NCI-H748 (cell line): ENCODE results near the gene FAM221B.

Experiments used
- DNase-seq: peaks from one replicate; lab custom pipeline; 2025; ENCODE audit not compliant: unreplicated experiment; lab: John Stamatoyannopoulos, UW

Gene FAM221B, protein sequence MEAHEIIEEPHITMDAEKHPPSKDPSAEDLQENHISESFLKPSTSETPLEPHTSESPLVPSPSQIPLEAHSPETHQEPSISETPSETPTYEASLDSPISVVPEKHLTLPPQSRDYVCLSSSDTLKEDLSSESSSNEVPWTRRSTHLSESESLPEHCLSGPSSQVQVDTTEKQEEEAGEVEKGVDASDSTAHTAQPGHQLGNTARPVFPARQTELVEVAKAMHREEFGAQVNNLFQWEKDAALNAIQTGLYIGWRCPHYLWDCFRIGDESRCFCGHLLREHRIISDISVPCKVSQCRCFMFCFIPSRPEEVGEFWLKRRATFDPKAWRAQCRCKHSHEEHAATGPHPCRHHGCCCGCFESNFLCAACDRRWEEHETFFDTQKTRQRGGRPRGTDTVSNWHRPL

DNA sequence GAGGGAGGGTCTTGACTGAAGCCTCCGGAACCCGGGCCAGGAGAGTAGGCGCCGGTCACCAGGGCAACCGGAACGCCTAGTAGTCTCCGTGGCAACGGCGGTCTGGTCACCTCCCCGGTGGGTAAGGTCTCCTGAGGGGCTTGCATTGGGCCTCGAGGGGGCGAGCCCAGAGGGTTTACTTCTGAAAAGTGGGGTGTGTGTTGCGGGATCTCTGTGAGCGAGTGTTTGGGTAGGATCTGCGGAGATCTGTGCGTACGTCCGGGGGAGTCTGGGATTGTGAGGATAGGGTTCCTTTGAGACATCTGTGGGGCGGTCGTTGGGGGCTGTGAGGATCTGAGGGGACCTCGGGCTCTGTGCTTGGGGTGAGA is at the start of gene FAM221B:
FAM221B (minus strand) TSS at position 17 of the 368 bp plus-strand sequence. CDS start 2,571 bp downstream, outside the sequence.
- peak; percentile 77 for DNase-seq

DNA sequence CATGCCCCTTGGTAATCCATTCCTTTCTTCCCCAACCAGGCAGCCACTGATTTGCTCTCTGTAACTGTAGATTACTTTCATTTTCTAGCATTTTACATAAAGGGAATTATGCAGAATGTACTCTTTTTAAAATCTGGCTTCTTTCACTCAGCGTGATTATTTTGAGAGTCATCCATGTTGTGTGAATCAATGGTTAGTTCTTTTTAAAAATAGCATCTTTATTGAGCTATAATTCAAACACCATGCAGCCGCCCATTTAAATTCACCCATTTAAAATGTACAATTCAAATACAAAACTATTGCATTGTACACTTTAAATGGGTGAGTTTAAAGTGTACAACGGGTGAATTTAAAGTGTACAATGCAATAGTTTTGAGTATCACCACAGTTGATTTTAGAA is 44.0 kb upstream of the FAM221B start:
- DNase-seq, result no peak

- DNase-seq, result no peak
Observed at GRCh38 chr9:35871545-35871944, 43.0 kb upstream of the FAM221B start.

GRCh38 chr9:35870351-35870923 is 41.9 kb upstream of the FAM221B start, which contains the start of gene OR13J1:
Gene OR13J1 (minus strand): TSS chr9:35870401. CDS start chr9:35870401, 0 bp downstream.
- no peak for DNase-seq

GRCh38 chr9:35869621-35870216 is 41.2 kb upstream of the FAM221B start:
- DNase-seq, result no peak

DNA sequence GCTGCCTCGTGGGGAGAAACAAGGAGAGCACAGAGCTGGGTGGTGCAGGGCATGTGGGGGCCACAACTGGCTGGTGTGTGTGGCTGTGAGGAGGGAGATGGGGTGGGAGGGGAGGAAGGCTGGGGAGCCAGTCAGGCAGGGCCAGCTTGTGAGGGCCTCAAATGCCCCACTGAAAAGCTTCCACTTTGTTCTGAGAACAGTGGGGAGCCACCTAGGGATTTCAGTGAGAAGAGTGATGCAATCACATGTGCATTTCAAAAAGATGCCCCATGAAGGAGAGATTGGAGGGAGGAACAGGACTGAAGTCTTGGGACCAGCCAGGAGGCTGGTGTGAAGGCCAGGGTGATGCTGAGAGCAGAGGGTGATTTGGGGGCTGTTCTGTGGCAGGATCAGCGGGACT is 40.4 kb upstream of the FAM221B start:
- no peak for DNase-seq

GRCh38 chr9:35867538-35867937 is 39.0 kb upstream of the FAM221B start:
- DNase-seq, result no peak

DNA sequence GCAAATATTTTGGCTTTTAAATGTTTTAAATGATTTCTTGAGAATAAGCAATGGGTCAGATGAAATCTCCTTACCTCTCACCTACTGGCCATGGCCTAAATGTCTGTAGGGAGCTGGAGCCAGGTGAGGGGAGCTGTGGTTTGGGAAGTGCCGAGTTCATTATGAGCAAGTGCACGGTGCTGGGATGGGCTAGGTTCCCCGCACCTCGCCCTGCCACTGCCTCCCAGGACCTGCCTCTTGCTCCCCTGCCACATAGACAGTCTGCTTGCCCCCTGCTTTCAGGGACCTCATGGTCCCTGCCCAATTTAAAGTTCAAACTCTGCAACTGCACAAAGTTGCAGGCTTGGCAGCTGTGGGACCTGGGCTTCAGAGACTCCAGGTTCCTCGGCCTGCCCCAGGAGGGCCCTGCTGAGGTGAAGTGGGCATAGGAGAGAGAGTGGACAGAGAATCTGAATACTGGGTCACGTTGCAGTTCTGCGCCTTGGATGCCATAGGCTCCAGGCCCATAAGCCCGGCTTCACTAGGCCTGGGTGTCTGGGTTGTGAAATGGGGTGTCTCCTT is 36.2 kb upstream of the FAM221B start:
- no peak for DNase-seq

DNA sequence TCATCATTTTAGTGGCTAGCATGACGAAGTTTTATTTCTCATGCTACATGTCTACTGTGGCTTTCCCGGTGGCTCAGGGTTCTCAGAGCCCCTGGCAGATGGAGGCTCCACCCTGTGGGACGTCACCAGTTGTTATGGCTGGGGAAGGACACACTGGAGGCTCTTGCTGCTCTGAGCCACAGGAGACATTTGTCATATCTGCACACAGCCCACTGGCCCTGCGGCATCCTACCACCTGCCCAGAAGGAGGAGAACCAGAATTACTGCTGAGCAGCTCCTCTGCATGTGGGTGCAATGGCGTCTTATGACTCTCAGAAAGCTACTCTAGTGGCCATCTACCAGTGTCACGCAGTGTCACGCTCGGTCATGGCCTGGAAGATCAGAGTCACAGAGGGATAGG is 35.1 kb upstream of the FAM221B start:
- no peak for DNase-seq

DNA sequence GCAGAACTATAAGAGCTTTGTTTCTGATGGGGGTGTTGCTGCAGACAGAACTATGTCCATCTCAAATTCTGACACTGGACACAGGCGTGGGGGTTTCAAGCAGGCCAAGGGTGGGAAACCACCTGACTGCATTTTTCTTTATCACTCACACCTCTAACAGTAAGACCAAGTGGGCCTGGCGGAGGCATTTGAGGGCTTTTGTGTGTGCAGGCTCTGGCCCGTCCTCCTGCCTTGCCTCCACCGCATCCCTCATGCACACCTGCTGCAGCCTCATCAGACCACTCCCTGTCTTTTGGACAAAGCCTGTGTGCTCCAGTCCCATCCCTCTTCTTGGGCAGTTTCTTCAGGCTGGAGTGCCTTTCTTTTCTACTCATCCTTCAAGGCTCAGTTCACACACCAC is 33.8 kb upstream of the FAM221B start:
- no peak for DNase-seq

DNA sequence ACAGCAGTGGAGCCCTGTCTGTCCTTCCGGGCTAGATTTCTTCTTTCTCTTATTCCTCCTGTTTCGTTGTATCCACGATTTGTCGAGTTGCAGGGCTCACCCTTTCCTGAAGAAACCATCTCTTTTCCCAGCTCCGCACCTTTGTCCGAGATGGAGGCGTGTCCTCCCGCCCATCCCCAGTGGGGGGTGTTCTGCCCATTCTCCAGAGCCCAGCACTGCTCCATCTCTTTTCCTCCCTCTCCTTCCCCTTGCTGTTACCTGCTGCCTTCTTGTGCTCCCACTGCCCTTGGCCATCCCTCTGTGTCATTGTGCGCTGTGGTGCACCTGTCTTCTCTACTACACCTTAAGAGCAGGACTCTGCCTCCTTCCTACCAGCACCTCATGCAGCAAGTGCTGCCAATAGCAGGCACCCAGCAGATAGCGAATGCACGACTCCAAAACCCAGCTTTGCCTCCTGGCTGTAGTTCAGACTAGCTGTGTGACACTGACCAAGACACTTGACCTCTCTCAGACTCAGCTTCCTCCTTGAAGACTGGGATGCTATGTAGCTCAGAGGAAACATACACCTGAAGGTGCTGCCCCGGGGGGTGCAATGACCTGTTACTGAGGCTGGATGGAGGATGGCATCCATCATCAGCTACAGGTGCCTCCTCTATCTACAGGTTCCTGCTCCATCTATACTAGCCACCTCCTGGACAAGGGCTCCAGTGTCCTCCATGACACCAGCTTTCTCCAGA is 32.8 kb upstream of the FAM221B start:
- no peak for DNase-seq

- DNase-seq, result no peak
Observed at GRCh38 chr9:35859990-35860339, 31.4 kb upstream of the FAM221B start.

DNA sequence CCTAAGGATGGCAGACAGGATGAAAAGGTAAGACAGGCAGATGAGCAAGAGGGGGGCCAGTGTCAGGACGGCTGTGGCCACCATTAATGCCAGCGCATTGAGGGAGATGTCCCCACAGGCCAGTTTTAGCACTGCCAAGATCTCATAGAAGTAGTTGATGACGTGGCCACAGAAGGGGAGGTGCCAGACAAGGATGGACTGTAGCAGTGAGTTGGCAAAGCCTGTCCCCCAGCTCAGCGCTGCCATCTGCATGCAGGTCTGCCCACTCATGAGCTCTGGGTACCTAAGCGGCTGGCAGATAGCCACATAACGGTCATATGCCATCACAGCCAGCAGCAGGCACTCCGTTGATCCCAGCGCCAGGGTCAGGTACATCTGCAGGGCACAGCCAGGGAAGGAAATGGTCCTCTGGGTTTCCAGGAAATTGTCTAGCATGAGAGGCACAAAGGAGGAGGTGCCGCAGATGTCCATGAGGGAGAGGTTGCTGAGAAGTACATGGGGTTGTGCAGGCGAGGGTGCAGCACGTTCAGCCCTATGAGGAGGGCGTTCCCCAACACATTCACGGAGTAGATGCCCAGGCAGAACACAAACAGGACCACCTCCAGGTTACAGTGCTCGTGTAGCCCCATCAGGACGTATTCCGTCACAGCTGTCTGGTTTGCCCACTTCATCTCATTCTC is 30.9 kb upstream of the FAM221B start:
- no peak for DNase-seq

- DNase-seq, result no peak
Observed at GRCh38 chr9:35858458-35858857, 29.9 kb upstream of the FAM221B start.

- no peak for DNase-seq
Observed at GRCh38 chr9:35856882-35857281, 28.4 kb upstream of the FAM221B start.

GRCh38 chr9:35856206-35856605 is 27.7 kb upstream of the FAM221B start:
- no peak for DNase-seq

DNA sequence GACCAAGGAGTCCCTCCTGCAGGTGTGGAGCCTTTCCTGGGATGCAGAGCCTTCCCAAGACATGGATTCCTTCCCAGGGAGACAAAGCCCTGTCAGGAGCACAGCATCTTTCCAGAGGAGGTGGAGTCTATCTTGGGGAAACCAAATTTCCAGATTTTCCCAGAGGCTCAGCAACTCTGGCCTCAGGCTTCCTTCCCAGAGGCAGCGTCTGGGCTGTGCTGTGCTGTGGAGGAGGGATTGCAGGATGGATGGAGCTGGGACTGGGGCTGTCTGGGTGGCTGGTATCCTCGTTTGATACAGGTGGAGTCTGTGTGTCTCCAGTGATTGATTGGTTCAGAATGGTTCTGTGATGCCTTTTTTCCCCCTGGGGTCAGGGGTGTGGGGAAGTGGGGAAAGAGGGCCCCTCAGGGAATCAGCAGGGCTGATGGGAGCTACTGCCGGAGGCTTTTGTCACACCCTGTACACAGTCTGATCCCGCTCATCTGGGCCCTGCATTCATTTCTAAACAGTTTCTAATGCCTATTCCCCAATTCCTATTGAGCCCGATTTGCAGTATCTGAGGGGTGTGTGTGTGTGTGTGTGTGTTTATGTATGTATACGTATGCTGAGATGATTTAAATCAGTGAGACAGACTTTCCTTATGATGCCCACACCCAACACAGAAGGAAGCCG is 25.7 kb upstream of the FAM221B start:
- DNase-seq, result no peak

DNA sequence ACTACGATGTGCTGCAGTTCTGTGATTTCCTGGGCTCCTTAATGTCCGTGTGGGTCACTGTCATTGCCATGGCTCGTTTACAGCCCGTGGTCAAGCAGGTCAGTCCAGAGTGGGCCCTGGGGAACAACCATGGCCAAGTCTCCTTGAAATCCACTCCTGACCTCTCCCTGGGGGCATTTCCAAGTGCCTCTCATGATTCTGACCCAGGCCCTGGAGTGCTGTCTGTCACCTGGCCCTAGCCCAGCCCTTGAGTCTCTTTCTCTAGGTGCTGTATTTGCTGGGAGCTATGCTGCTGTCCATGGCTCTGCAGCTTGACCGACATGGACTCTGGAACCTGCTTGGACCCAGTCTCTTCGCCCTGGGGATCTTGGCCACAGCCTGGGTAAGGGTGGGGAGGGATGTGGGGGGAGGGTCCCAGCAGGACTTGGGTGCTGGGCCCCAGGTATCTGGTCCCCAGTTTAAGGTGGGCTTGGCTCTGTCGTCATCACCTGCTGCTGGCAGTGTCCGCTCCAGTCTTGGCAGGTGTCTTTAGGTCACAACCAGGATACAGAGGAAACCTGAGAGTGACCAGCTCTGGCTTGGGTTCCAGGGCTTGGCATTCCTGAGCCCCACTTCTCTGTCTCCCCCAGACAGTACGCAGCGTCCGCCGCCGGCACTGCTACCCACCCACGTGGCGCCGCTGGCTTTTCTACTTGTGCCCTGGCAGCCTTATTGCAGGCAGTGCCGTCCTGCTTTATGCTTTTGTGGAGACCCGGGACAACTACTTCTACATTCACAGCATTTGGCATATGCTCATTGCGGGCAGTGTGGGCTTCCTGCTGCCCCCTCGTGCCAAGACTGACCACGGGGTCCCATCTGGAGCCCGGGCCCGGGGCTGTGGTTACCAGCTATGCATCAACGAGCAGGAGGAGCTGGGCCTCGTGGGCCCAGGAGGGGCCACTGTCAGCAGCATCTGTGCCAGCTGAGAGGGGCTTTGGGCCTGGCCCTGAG is 24.6 kb upstream of the FAM221B start:
- no peak for DNase-seq

DNA sequence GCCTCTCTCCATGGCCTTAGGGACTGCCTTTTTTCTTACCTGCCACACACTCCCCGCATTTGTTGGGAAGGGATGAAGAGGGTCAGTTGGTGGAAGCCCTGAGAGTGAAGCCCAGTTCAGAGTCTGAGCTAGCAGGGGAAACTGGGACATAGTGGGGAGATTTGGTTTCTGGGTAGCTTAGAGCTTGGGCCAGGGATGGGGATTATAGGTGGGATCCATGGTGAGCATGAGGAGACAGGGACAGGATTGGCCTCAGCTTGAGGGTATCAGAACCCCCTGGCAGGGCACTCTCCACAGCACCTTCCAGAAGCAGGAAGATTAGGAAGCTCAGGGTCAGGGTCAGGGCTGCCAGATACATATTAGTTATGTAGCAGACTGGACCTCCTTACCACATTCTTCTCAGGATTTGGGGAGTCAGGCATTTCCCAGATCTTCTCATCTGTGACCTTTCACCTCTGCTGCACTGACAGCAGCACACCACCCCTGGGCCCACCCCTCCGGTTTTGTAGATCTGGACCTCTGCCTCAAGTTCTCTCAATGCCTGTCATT is 23.8 kb upstream of the FAM221B start:
- no peak for DNase-seq
